K562 (cell line): ENCODE measurements around the gene PPP1R15A. TPM values are rescaled to one million over a fixed set of nuclear protein-coding genes. Genes with fewer than 3 reads are reported as not detected.
A peak's percentile ranks its signal among the peaks of the same experiment; 100 is the strongest.

ENCODE experiments used
- CC2D1A ChIP-seq: fragments of 450-650 bp; IDR thresholded peaks from 2 replicates; pipeline ENCODE4 v1.6.1; 2017; ENCODE audit warnings: mild to moderate bottlenecking
- KLF16 ChIP-seq: IDR thresholded peaks from 2 replicates; pipeline ENCODE4 v1.6.1; 2016; ENCODE audit warnings: antibody characterized with exemption
- MTA1 ChIP-seq: fragments of 450-650 bp; IDR thresholded peaks from 2 replicates; pipeline ENCODE4 v1.6.1; 2017; ENCODE audit warnings: borderline replicate concordance
- RBBP5 ChIP-seq: fragments of 200-600 bp; sonication (generic); IDR thresholded peaks from 2 replicates; pipeline ENCODE4 v1.6.1; 2012; ENCODE audit warnings: borderline replicate concordance, mild to moderate bottlenecking, low read length, control low read depth, inconsistent platforms; ENCODE audit not compliant: insufficient read depth, poor library complexity, severe bottlenecking
- TAL1 ChIP-seq: fragments of 450-650 bp; IDR thresholded peaks from 2 replicates; pipeline ENCODE4 v1.6.1; 2016; ENCODE audit warnings: mild to moderate bottlenecking
- ZFX ChIP-seq: sonication (generic); formaldehyde crosslinking; IDR thresholded peaks from 2 replicates; pipeline ENCODE4 v1.8.0; 2022; ENCODE audit warnings: mild to moderate bottlenecking, missing genetic modification reagents, moderate library complexity
- polyA plus RNA-seq, 8 experiments: library from polyadenylated mRNA; depleted of rRNA in 4 of 8; stranded (reverse) in 5 of 8; unstranded in 3 of 8; fragments of >200 nt; fragmentation: Nextera tagmentation in 2 of 8; fragmentation: Illumina TruSeq in 1 of 8; extraction: Ambion mirVana in 2 of 8; extraction: Trizol in 1 of 8; gene quantifications; 2 replicates each; pipeline versions ENCODE4 v1.2.1 to v1.2.3, GENCODE V29; 2011 to 2014; ENCODE audit warnings: inconsistent platforms in 1 of 8, missing spikeins in 1 of 8
- total RNA-seq, 7 experiments: library from RNA; depleted of rRNA in 6 of 7; stranded (reverse); fragments of >200 nt in 6 of 7; fragmentation: Illumina TruSeq in 2 of 7; extraction: Trizol in 2 of 7; gene quantifications; 2 replicates each; pipeline versions ENCODE4 v1.2.1 to v1.2.3, GENCODE V29; 2011 to 2021; ENCODE audit warnings: low replicate concordance in 1 of 7
- TF ChIP-seq, protein P1 (sequence below): sonication (generic); IDR thresholded peaks from 2 replicates; pipeline ENCODE4 v1.6.1; 2016
- TF ChIP-seq, protein P2 (sequence below), 2 experiments: fragments of 450-650 bp in 1 of 2; sonication (generic) in 1 of 2; formaldehyde crosslinking in 1 of 2; IDR thresholded peaks in 1 of 2; conservative IDR thresholded peaks in 1 of 2; 2 replicates each; pipeline versions ENCODE4 v1.6.1 to v1.8.1; 2016 to 2023; ENCODE audit warnings: mild to moderate bottlenecking in 2 of 2, moderate library complexity in 2 of 2, inconsistent platforms in 1 of 2, missing genetic modification reagents in 1 of 2
- TF ChIP-seq, protein P3 (sequence below): fragments of 250-450 bp; sonication (Bioruptor Pico); IDR thresholded peaks from 2 replicates; pipeline ENCODE4 v1.8.0; 2021; ENCODE audit warnings: mild to moderate bottlenecking, moderate library complexity
- TF ChIP-seq, protein P4 (sequence below): fragments of 250-450 bp; sonication (Bioruptor Pico); IDR thresholded peaks from 2 replicates; pipeline ENCODE4 v1.4.0; 2020; ENCODE audit warnings: mild to moderate bottlenecking, moderate library complexity
- TF ChIP-seq, protein P5 (sequence below): fragments of 250-450 bp; sonication (Bioruptor Pico); IDR thresholded peaks from 2 replicates; pipeline ENCODE4 v1.8.0; 2022; ENCODE audit warnings: moderate library complexity, mild to moderate bottlenecking, inconsistent platforms
- TF ChIP-seq, protein P6 (sequence below): fragments of 250-450 bp; sonication (Bioruptor Pico); IDR thresholded peaks from 2 replicates; pipeline ENCODE4 v1.5.0; 2020; ENCODE audit warnings: mild to moderate bottlenecking
- TF ChIP-seq, protein P7 (sequence below): IDR thresholded peaks from 2 replicates; pipeline ENCODE4 v1.6.1; 2012; ENCODE audit warnings: low read depth, low read length, improper control_type of control experiment, borderline replicate concordance
- TF ChIP-seq, protein P8 (sequence below): sonication (generic); formaldehyde crosslinking; IDR thresholded peaks from 2 replicates; pipeline ENCODE4 v1.4.0; 2020; ENCODE audit warnings: mild to moderate bottlenecking, missing genetic modification reagents

Gene PPP1R15A
- total and polyA plus RNA-seq, 9 of the 15 experiments (the other 6 are each of a cell fraction or from before 2014, with no cell fraction given) = 0.42 to 73.7 (median 44.0) TPM

DNA sequence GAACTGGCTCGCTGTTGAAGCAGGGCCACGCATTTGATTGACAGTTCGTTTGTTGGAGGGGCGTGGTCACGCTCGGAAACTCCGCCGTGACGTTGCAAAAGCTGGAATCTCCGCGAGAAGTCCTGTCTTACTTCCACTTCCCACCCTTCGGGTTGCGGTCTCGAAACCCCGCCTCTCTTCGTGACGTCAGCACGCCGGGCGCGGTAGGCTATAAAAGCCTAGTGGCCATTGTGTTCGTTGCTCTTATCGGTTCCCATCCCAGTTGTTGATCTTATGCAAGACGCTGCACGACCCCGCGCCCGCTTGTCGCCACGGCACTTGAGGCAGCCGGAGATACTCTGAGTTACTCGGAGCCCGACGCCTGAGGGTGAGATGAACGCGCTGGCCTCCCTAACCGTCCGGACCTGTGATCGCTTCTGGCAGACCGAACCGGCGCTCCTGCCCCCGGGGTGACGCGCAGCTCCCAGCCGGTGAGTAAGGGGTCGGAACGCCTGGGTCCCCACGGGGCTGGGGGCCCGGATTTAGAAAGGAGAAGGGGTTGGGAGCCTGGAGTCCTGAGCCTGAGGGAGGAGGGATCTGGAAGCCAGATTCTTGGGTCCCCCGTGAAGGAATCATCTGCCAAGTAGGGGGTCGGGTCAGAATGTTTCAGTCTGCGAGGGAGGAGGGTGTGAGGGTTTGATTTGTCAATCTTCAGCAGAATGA is at the start of gene PPP1R15A (continued):
- TF ChIP-seq, protein P1, sequence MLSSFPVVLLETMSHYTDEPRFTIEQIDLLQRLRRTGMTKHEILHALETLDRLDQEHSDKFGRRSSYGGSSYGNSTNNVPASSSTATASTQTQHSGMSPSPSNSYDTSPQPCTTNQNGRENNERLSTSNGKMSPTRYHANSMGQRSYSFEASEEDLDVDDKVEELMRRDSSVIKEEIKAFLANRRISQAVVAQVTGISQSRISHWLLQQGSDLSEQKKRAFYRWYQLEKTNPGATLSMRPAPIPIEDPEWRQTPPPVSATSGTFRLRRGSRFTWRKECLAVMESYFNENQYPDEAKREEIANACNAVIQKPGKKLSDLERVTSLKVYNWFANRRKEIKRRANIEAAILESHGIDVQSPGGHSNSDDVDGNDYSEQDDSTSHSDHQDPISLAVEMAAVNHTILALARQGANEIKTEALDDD = no peak
- TF ChIP-seq, protein P2, sequence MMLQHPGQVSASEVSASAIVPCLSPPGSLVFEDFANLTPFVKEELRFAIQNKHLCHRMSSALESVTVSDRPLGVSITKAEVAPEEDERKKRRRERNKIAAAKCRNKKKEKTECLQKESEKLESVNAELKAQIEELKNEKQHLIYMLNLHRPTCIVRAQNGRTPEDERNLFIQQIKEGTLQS (IDR thresholded peaks at IDR 0.05) = peak; percentile 92
- TF ChIP-seq, protein P2 (CRISPR knock-in tag; conservative IDR thresholded peaks at IDR 0.05) = peak; percentile 81
- TF ChIP-seq TAL1 = no peak; the same call in 1 of the 2 replicates
- no peak for TF ChIP-seq CC2D1A
- TF ChIP-seq ZFX (CRISPR knock-in tag) = no peak; the same call in 1 of the 2 replicates
- no peak for TF ChIP-seq KLF16
- TF ChIP-seq, protein P3, sequence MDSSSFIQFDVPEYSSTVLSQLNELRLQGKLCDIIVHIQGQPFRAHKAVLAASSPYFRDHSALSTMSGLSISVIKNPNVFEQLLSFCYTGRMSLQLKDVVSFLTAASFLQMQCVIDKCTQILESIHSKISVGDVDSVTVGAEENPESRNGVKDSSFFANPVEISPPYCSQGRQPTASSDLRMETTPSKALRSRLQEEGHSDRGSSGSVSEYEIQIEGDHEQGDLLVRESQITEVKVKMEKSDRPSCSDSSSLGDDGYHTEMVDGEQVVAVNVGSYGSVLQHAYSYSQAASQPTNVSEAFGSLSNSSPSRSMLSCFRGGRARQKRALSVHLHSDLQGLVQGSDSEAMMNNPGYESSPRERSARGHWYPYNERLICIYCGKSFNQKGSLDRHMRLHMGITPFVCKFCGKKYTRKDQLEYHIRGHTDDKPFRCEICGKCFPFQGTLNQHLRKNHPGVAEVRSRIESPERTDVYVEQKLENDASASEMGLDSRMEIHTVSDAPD (CRISPR knock-in tag) = no peak
- peak; percentile 62 for TF ChIP-seq RBBP5
- TF ChIP-seq, protein P4, sequence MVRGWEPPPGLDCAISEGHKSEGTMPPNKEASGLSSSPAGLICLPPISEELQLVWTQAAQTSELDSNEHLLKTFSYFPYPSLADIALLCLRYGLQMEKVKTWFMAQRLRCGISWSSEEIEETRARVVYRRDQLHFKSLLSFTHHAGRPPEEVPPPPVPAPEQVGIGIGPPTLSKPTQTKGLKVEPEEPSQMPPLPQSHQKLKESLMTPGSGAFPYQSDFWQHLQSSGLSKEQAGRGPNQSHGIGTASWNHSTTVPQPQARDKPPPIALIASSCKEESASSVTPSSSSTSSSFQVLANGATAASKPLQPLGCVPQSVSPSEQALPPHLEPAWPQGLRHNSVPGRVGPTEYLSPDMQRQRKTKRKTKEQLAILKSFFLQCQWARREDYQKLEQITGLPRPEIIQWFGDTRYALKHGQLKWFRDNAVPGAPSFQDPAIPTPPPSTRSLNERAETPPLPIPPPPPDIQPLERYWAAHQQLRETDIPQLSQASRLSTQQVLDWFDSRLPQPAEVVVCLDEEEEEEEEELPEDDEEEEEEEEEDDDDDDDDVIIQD (CRISPR knock-in tag) = no peak
- TF ChIP-seq, protein P5, sequence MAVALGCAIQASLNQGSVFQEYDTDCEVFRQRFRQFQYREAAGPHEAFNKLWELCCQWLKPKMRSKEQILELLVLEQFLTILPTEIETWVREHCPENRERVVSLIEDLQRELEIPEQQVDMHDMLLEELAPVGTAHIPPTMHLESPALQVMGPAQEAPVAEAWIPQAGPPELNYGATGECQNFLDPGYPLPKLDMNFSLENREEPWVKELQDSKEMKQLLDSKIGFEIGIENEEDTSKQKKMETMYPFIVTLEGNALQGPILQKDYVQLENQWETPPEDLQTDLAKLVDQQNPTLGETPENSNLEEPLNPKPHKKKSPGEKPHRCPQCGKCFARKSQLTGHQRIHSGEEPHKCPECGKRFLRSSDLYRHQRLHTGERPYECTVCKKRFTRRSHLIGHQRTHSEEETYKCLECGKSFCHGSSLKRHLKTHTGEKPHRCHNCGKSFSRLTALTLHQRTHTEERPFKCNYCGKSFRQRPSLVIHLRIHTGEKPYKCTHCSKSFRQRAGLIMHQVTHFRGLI (CRISPR knock-in tag) = no peak
- TF ChIP-seq, protein P6, sequence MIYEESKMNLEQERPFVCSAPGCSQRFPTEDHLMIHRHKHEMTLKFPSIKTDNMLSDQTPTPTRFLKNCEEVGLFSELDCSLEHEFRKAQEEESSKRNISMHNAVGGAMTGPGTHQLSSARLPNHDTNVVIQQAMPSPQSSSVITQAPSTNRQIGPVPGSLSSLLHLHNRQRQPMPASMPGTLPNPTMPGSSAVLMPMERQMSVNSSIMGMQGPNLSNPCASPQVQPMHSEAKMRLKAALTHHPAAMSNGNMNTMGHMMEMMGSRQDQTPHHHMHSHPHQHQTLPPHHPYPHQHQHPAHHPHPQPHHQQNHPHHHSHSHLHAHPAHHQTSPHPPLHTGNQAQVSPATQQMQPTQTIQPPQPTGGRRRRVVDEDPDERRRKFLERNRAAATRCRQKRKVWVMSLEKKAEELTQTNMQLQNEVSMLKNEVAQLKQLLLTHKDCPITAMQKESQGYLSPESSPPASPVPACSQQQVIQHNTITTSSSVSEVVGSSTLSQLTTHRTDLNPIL (CRISPR knock-in tag) = no peak
- TF ChIP-seq, protein P7, sequence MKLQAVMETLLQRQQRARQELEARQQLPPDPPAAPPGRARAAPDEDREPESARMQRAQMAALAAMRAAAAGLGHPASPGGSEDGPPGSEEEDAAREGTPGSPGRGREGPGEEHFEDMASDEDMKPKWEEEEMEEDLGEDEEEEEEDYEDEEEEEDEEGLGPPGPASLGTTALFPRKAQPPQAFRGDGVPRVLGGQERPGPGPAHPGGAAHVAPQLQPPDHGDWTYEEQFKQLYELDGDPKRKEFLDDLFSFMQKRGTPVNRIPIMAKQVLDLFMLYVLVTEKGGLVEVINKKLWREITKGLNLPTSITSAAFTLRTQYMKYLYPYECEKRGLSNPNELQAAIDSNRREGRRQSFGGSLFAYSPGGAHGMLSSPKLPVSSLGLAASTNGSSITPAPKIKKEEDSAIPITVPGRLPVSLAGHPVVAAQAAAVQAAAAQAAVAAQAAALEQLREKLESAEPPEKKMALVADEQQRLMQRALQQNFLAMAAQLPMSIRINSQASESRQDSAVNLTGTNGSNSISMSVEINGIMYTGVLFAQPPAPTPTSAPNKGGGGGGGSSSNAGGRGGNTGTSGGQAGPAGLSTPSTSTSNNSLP = no peak
- TF ChIP-seq, protein P8, sequence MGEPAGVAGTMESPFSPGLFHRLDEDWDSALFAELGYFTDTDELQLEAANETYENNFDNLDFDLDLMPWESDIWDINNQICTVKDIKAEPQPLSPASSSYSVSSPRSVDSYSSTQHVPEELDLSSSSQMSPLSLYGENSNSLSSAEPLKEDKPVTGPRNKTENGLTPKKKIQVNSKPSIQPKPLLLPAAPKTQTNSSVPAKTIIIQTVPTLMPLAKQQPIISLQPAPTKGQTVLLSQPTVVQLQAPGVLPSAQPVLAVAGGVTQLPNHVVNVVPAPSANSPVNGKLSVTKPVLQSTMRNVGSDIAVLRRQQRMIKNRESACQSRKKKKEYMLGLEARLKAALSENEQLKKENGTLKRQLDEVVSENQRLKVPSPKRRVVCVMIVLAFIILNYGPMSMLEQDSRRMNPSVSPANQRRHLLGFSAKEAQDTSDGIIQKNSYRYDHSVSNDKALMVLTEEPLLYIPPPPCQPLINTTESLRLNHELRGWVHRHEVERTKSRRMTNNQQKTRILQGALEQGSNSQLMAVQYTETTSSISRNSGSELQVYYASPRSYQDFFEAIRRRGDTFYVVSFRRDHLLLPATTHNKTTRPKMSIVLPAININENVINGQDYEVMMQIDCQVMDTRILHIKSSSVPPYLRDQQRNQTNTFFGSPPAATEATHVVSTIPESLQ (CRISPR knock-in tag) = peak; percentile 87; the same call in 1 of the 2 replicates
- no peak for TF ChIP-seq MTA1
